CD14-positive monocyte (primary cell): ENCODE data around the gene ZC3H6. TPM values are rescaled to one million over a fixed set of nuclear protein-coding genes. Genes with fewer than 3 reads are reported as not detected.

Experiments used
- DNase-seq, 3 donors: peaks; one replicate each; pipeline ENCODE4 v3.0.0-alpha.2; 2011 to 2022
- H2AFZ ChIP-seq: 2 replicates; pipeline ENCODE4 v1.6.0; 2012; ENCODE audit warnings: mild to moderate bottlenecking, low read depth, low read length, inconsistent platforms; ENCODE audit not compliant: insufficient read depth, poor library complexity, severe bottlenecking
- H3K27ac ChIP-seq, 2 donors: 1 replicate in 1 of 2; 2 replicates in 1 of 2; pipeline ENCODE4 v1.5.1; 2012 to 2013; ENCODE audit warnings: low read length in 2 of 2, control low read depth in 1 of 2, inconsistent platforms in 1 of 2, low read depth in 1 of 2, mild to moderate bottlenecking in 1 of 2
- H3K27me3 ChIP-seq, 2 donors: one replicate each; pipeline versions ENCODE4 v1.6.0 to v1.6.1; 2011 to 2013; ENCODE audit warnings: low read length in 2 of 2; ENCODE audit not compliant: control insufficient read depth in 2 of 2, insufficient read depth in 2 of 2
- H3K36me3 ChIP-seq, 2 donors: replicated peaks in 1 of 2; 1 replicate in 1 of 2; 2 replicates in 1 of 2; pipeline versions ENCODE4 v1.5.1 to v1.6.1; 2012 to 2013; ENCODE audit warnings: low read length in 2 of 2, control low read depth in 1 of 2, inconsistent platforms in 1 of 2, mild to moderate bottlenecking in 1 of 2; ENCODE audit not compliant: insufficient read depth in 2 of 2, control insufficient read depth in 1 of 2
- H3K4me1 ChIP-seq, 2 donors: 1 replicate in 1 of 2; 2 replicates in 1 of 2; pipeline versions ENCODE4 v1.5.1 to v1.6.1; 2012 to 2013; ENCODE audit warnings: low read length in 2 of 2, control low read depth in 1 of 2, inconsistent platforms in 1 of 2, mild to moderate bottlenecking in 1 of 2, moderate library complexity in 1 of 2; ENCODE audit not compliant: insufficient read depth in 2 of 2, control insufficient read depth in 1 of 2
- H3K4me2 ChIP-seq: replicated peaks from 2 replicates; pipeline ENCODE3; 2012; ENCODE audit warnings: low read length, moderate library complexity, mild to moderate bottlenecking; ENCODE audit not compliant: poor library complexity, severe bottlenecking; ENCODE audit errors: extremely low read depth
- H3K4me3 ChIP-seq, 3 experiments: fragments of 200-600 bp in 1 of 3; sonication (generic) in 1 of 3; replicated peaks in 1 of 3; 1 replicate in 2 of 3; 2 replicates in 1 of 3; pipeline ENCODE4 v1.5.1; 2011 to 2013; ENCODE audit warnings: low read length in 3 of 3, mild to moderate bottlenecking in 3 of 3, control low read depth in 2 of 3, low read depth in 2 of 3, inconsistent platforms in 1 of 3, moderate library complexity in 1 of 3
- H3K79me2 ChIP-seq: 2 replicates; pipeline ENCODE4 v1.6.0; 2012; ENCODE audit warnings: mild to moderate bottlenecking, control low read depth, inconsistent platforms, low read length, moderate library complexity; ENCODE audit not compliant: insufficient read depth
- H3K9ac ChIP-seq: 2 replicates; pipeline ENCODE4 v1.6.0; 2017; ENCODE audit warnings: low read length, mild to moderate bottlenecking; ENCODE audit not compliant: insufficient read depth, poor library complexity, severe bottlenecking
- H3K9me3 ChIP-seq, 2 donors: replicated peaks in 1 of 2; 1 replicate in 1 of 2; 2 replicates in 1 of 2; pipeline versions ENCODE4 v1.5.1 to v1.6.1; 2012 to 2013; ENCODE audit warnings: low read length in 2 of 2, control low read depth in 1 of 2; ENCODE audit not compliant: control insufficient read depth in 1 of 2, insufficient read depth in 1 of 2
- H4K20me1 ChIP-seq: 2 replicates; pipeline ENCODE4 v1.6.0; 2012; ENCODE audit warnings: mild to moderate bottlenecking, low read length, control low read depth, moderate library complexity; ENCODE audit not compliant: insufficient read depth
- H3K27ac Mint-ChIP-seq, 7 donors: one replicate each; pipeline ENCODE4 v1.8.0; 2020; ENCODE audit warnings: mild to moderate bottlenecking in 7 of 7, mixed read lengths in 7 of 7, moderate library complexity in 6 of 7, inconsistent platforms in 2 of 7
- H3K27me3 Mint-ChIP-seq, 3 donors: one replicate each; pipeline ENCODE4 v1.8.0; 2021 to 2022; ENCODE audit warnings: low read depth in 3 of 3, mild to moderate bottlenecking in 3 of 3, mixed read lengths in 3 of 3, moderate library complexity in 3 of 3, inconsistent platforms in 1 of 3
- H3K36me3 Mint-ChIP-seq, 2 donors: one replicate each; pipeline ENCODE4 v1.8.0; 2020; ENCODE audit warnings: mixed read lengths in 2 of 2, inconsistent platforms in 1 of 2, mild to moderate bottlenecking in 1 of 2
- H3K4me1 Mint-ChIP-seq: one replicate; pipeline ENCODE4 v1.8.0; 2020; ENCODE audit warnings: mild to moderate bottlenecking, mixed read lengths
- H3K4me3 Mint-ChIP-seq, 2 donors: one replicate each; pipeline ENCODE4 v1.8.0; 2020; ENCODE audit warnings: mild to moderate bottlenecking in 2 of 2, mixed read lengths in 2 of 2, moderate library complexity in 1 of 2
- H3K9me3 Mint-ChIP-seq, 7 donors: one replicate each; pipeline ENCODE4 v1.8.0; 2020 to 2022; ENCODE audit warnings: mixed read lengths in 7 of 7, mild to moderate bottlenecking in 6 of 7, moderate library complexity in 6 of 7, inconsistent platforms in 2 of 7
- CTCF ChIP-seq: fragments of 200-600 bp; IDR thresholded peaks from one replicate; pipeline ENCODE4 v1.8.0; 2022; ENCODE audit warnings: antibody characterized with exemption, mild to moderate bottlenecking
- WGBS: methylation state at CpG from one replicate; pipeline ENCODE4 v1.1.5; 2013; ENCODE audit warnings: missing lambda C conversion rate; ENCODE audit not compliant: insufficient coverage; 5-methylcytosine and 5-hydroxymethylcytosine counted together
- intact Hi-C, 2 donors: fragments of 100-400 bp; cut with micrococcal nuclease; formaldehyde crosslinking; loops; one replicate each; pipeline versions ENCODE4 v1.15.0 to v1.15.1; 2023
- polyA plus RNA-seq, 3 donors: library from polyadenylated mRNA; depleted of rRNA in 1 of 3; unstranded in 2 of 3; stranded (reverse) in 1 of 3; fragments of 300-500 nt in 2 of 3; fragments of >200 nt in 1 of 3; fragmentation: Illumina TruSeq in 2 of 3; gene quantifications; 1 replicate in 2 of 3; 2 replicates in 1 of 3; pipeline ENCODE4 v1.2.3, GENCODE V29; 2012 to 2021

ZC3H6 gene
- polyA plus RNA-seq, 3 donors: 2.1 to 2.5 (median 2.4) TPM

- no peak overlapping the region for H3K4me3 Mint-ChIP-seq
These were observed 60.2 kb downstream of the ZC3H6 start for GRCh38 chr2:112335600-112335999.

GRCh38 chr2:112339986-112340385, 64.6 kb downstream of the ZC3H6 start:
- Histone ChIP-seq H3K79me2 (no peaks in the 10 kb centered on the region), H3K4me2 (no peak overlapping the region), H3K36me3 (no peaks in the 10 kb centered on the region), H3K9me3 (no peaks in the 10 kb centered on the region), H3K4me1 (no peaks in the 10 kb centered on the region), H2AFZ (no peak overlapping the region), H4K20me1 (no peaks in the 10 kb centered on the region), H3K4me3 (no peak overlapping the region), H3K27ac (no peak overlapping the region), H3K27me3 (no peaks in the 10 kb centered on the region), H3K9ac (no peak overlapping the region)
- H3K36me3 Mint-ChIP-seq: no peaks in the 10 kb centered on the region
- no peak overlapping the region for H3K4me3 Mint-ChIP-seq
- no peak for TF ChIP-seq CTCF
- H3K4me1 Mint-ChIP-seq: peaks cover 2% of the 10 kb centered on the region
- H3K27ac Mint-ChIP-seq: no peak overlapping the region
- no peaks in the 10 kb centered on the region for H3K9me3 Mint-ChIP-seq
- H3K27me3 Mint-ChIP-seq: peaks cover 0 to 3% (median 2%) of the 10 kb centered on the region in 3 donors
- DNase-seq: no peak
- intact Hi-C loops: no loop called here
- WGBS: no CpG with 5 or more reads among the region's 2 CpGs

More at GRCh38 chr2:112335600-112335999, 60.2 kb downstream of the ZC3H6 start:
- Histone ChIP-seq H3K27me3 (no peaks in the 10 kb centered on the region), H3K79me2 (no peaks in the 10 kb centered on the region), H3K4me1 (no peaks in the 10 kb centered on the region), H2AFZ (no peak overlapping the region), H3K36me3 (peaks cover 11 to 13% of the 10 kb centered on the region in 2 donors), H3K9me3 (no peaks in the 10 kb centered on the region), H4K20me1 (no peaks in the 10 kb centered on the region), H3K9ac (no peak overlapping the region), H3K4me3 (no peak overlapping the region), H3K27ac (no peak overlapping the region), H3K4me2 (no peak overlapping the region)
- Mint-ChIP-seq H3K27ac (no peak overlapping the region), H3K9me3 (no peaks in the 10 kb centered on the region), H3K36me3 (peaks cover 13 to 14% of the 10 kb centered on the region in 2 donors), H3K4me1 (no peaks in the 10 kb centered on the region), H3K27me3 (peaks cover 0 to 2% (median 0%) of the 10 kb centered on the region in 3 donors)
- TF ChIP-seq CTCF: no peak
- DNase-seq: no peak
- no CpG with 5 or more reads among the region's 1 CpG for WGBS
- intact Hi-C loops: no loop called here
